ENCODE data around the gene TRIOBP. TPM values are rescaled to one million over a fixed set of nuclear protein-coding genes. Genes with fewer than 3 reads are reported as not detected.
"Not testable (repeated sequence)": the region's sequence is repeated elsewhere in the genome, so short reads cannot be mapped to it uniquely, and the experiment has no call there.

TRIOBP gene
- total and polyA plus RNA-seq, 2 of the 4 experiments (the other 2 are of a cell fraction): 46.4 to 69.8 TPM

- H2AK9ac ChIP-seq (replicated peaks; ENCODE audit: low read depth, low read length, poor library complexity); H2AK5ac ChIP-seq (ENCODE audit: low read depth, low read length); H3K56ac ChIP-seq (ENCODE audit: extremely low read depth, insufficient read depth, low read length); POLR2A ChIA-PET (ENCODE audit: unreplicated experiment); H3K79me1 ChIP-seq (ENCODE audit: low read depth in 1 of 2, low read length in 2 of 2); H4K8ac ChIP-seq (ENCODE audit: low read depth in 2 of 2, low read length in 2 of 2); H3K4me3 ChIP-seq (ENCODE audit: insufficient read depth, low read depth, low read length); H2BK20ac ChIP-seq (ENCODE audit: low read depth, low read length); H2AFZ ChIP-seq (replicated peaks; ENCODE audit: low read length, poor library complexity); H3K27ac ChIP-seq (ENCODE audit: insufficient read depth, low read length); H3K9me3 ChIP-seq (ENCODE audit: control insufficient read depth, insufficient read depth, low read length); H3K4ac ChIP-seq (ENCODE audit: low read depth, low read length); H3K36me3 ChIP-seq (ENCODE audit: control insufficient read depth, insufficient read depth, low read length); ATAC-seq (ENCODE audit: low read depth); H2BK120ac ChIP-seq (ENCODE audit: low read depth, low read length); intact Hi-C loops (cut with micrococcal nuclease); H3K14ac ChIP-seq (replicated peaks; ENCODE audit: low read depth, low read length); H2BK5ac ChIP-seq (ENCODE audit: low read depth, low read length, poor library complexity, severe bottlenecking); H3K4me2 ChIP-seq (ENCODE audit: low read depth, low read length); H4K5ac ChIP-seq (ENCODE audit: low read depth, low read length); H3K27me3 ChIP-seq (ENCODE audit: control insufficient read depth, insufficient read depth, low read length); H3K9me1 ChIP-seq (ENCODE audit: insufficient read depth, low read length); BruUV-seq (replicated peaks); dilution Hi-C loops (cut with HindIII; ENCODE audit: low sequenced_read_pairs, unreplicated experiment); H2BK15ac ChIP-seq (ENCODE audit: low read depth, low read length); H4K91ac ChIP-seq (ENCODE audit: insufficient read depth, low read depth, low read length); CTCF ChIA-PET; DNase-seq; H3K18ac ChIP-seq (ENCODE audit: low read depth, low read length); H3K9ac ChIP-seq (ENCODE audit: low read depth, low read length); H3K4me1 ChIP-seq (ENCODE audit: control insufficient read depth, insufficient read depth, low read length); H3K23ac ChIP-seq (ENCODE audit: low read depth, low read length); H4K20me1 ChIP-seq (ENCODE audit: insufficient read depth, low read length); in situ Hi-C loops (cut with MboI; ENCODE audit: low sequenced_read_pairs): not testable (repeated sequence)
- WGBS, 2 experiments (ENCODE audit: extremely low coverage in 2 of 2, insufficient read length in 1 of 2): 92% methylated on average over 17 of the region's 38 CpGs; no CpG with 5 or more reads in 1 of the 2 experiments
Observed at GRCh38 chr22:37717746-37718305, 21.0 kb downstream of the TRIOBP start.

All from IMR-90 (cell line).